GM23338 (cell line): ENCODE data around the gene KPNA6. TPM values are rescaled to one million over a fixed set of nuclear protein-coding genes. Genes with fewer than 3 reads are reported as not detected.

ENCODE experiments used
- ATAC-seq: fragments of 200-7000 bp; cut with Tn5 transposase; 3 replicates; pipeline ENCODE4 v1.9.1; 2020
- DNase-seq: peaks from one replicate; pipeline ENCODE4 v3.0.0-alpha.2; 2015; ENCODE audit warnings: low spot score
- H2AFZ ChIP-seq: fragments of 200-600 bp; sonication (generic); 2 replicates; pipeline ENCODE4 v1.8.0; 2016; ENCODE audit warnings: antibody characterized with exemption, mild to moderate bottlenecking, moderate library complexity
- H3F3A ChIP-seq: fragments of 200-600 bp; sonication (generic); replicated peaks from 2 replicates; pipeline ENCODE4 v1.8.0; 2017; ENCODE audit warnings: antibody characterized with exemption, mixed run types, low read depth
- H3K27ac ChIP-seq: fragments of 200-600 bp; sonication (generic); 2 replicates; pipeline ENCODE4 v1.6.1; 2016; ENCODE audit warnings: low read depth
- H3K27me3 ChIP-seq: fragments of 200-600 bp; sonication (generic); 2 replicates; pipeline ENCODE4 v1.8.0; 2016; ENCODE audit warnings: mild to moderate bottlenecking, mixed run types, moderate library complexity; ENCODE audit not compliant: insufficient read depth
- H3K36me3 ChIP-seq: fragments of 200-600 bp; sonication (generic); 2 replicates; pipeline ENCODE4 v1.8.0; 2016; ENCODE audit warnings: mild to moderate bottlenecking; ENCODE audit not compliant: insufficient read depth
- H3K4me1 ChIP-seq: fragments of 200-600 bp; sonication (generic); 2 replicates; pipeline ENCODE4 v1.8.0; 2016; ENCODE audit warnings: mild to moderate bottlenecking, moderate library complexity; ENCODE audit not compliant: insufficient read depth
- H3K4me2 ChIP-seq: fragments of 200-600 bp; sonication (generic); 2 replicates; pipeline ENCODE4 v1.7.1; 2017; ENCODE audit warnings: mixed run types
- H3K4me3 ChIP-seq: fragments of 200-600 bp; sonication (generic); 2 replicates; pipeline ENCODE4 v1.6.1; 2016; ENCODE audit warnings: mixed run types
- H3K79me2 ChIP-seq: fragments of 200-600 bp; sonication (generic); replicated peaks from 2 replicates; pipeline ENCODE4 v1.8.0; 2017; ENCODE audit warnings: mild to moderate bottlenecking; ENCODE audit not compliant: insufficient read depth
- H3K9me2 ChIP-seq: fragments of 200-600 bp; sonication (generic); 2 replicates; pipeline ENCODE4 v1.8.0; 2017; ENCODE audit not compliant: insufficient read depth
- H4K20me1 ChIP-seq: fragments of 200-600 bp; sonication (generic); replicated peaks from 2 replicates; pipeline ENCODE4 v1.8.0; 2017; ENCODE audit warnings: mild to moderate bottlenecking; ENCODE audit not compliant: insufficient read depth
- H3K27ac Mint-ChIP-seq: 2 replicates; pipeline ENCODE4 v1.8.0; 2020; ENCODE audit warnings: inconsistent platforms, mild to moderate bottlenecking, moderate library complexity, mixed read lengths
- H3K27me3 Mint-ChIP-seq: 3 replicates; pipeline ENCODE4 v1.8.0; 2022; ENCODE audit warnings: low read depth, mild to moderate bottlenecking, moderate library complexity, mixed read lengths, inconsistent platforms; ENCODE audit not compliant: insufficient read depth, poor library complexity
- H3K36me3 Mint-ChIP-seq: 3 replicates; pipeline ENCODE4 v1.8.0; 2021; ENCODE audit warnings: low read depth, mild to moderate bottlenecking, inconsistent platforms, moderate library complexity, mixed read lengths
- H3K4me1 Mint-ChIP-seq: 3 replicates; pipeline ENCODE4 v1.8.0; 2020; ENCODE audit warnings: mild to moderate bottlenecking, inconsistent platforms, mixed read lengths
- H3K4me3 Mint-ChIP-seq: 3 replicates; pipeline ENCODE4 v1.8.0; 2021; ENCODE audit warnings: moderate library complexity, mild to moderate bottlenecking, inconsistent platforms, mixed read lengths
- H3K9me3 Mint-ChIP-seq: 3 replicates; pipeline ENCODE4 v1.8.0; 2020; ENCODE audit warnings: moderate library complexity, mild to moderate bottlenecking, inconsistent platforms, mixed read lengths
- EZH2 ChIP-seq: fragments of 200-600 bp; sonication (generic); IDR thresholded peaks from one replicate; pipeline ENCODE4 v1.8.0; 2017; ENCODE audit warnings: antibody characterized with exemption, mild to moderate bottlenecking, low read depth; ENCODE audit not compliant: unreplicated experiment
- EZH2phosphoT487 ChIP-seq: fragments of 200-600 bp; sonication (generic); IDR thresholded peaks from one replicate; pipeline ENCODE4 v1.8.1; 2018; ENCODE audit warnings: antibody characterized with exemption; ENCODE audit not compliant: unreplicated experiment
- JUNB ChIP-seq: IDR thresholded peaks from one replicate; pipeline ENCODE4 v1.6.1; 2016; ENCODE audit warnings: antibody characterized with exemption; ENCODE audit not compliant: unreplicated experiment
- NANOG ChIP-seq: IDR thresholded peaks from 2 replicates; pipeline ENCODE4 v1.6.1; 2016; ENCODE audit warnings: antibody characterized with exemption, borderline replicate concordance
- POLR2AphosphoS5 ChIP-seq: IDR thresholded peaks from 2 replicates; pipeline ENCODE4 v1.6.1; 2016; ENCODE audit warnings: antibody characterized with exemption, low read depth
- STAT1 ChIP-seq: IDR thresholded peaks from one replicate; pipeline ENCODE4 v1.6.1; 2016; ENCODE audit warnings: antibody characterized with exemption; ENCODE audit not compliant: unreplicated experiment
- ZNF114 ChIP-seq: fragments of 250-450 bp; sonication (Bioruptor Pico); IDR thresholded peaks from 2 replicates; pipeline ENCODE4 v1.5.0; 2020; ENCODE audit warnings: mild to moderate bottlenecking, moderate library complexity
- polyA plus RNA-seq: library from polyadenylated mRNA; unstranded; fragments of >200 nt; fragmentation: Nextera tagmentation; extraction: Ambion mirVana; gene quantifications from 2 replicates; pipeline ENCODE4 v1.2.1, GENCODE V29; 2016
- total RNA-seq: library from RNA; depleted of rRNA; stranded (reverse); fragments of >200 nt; shearing (Covaris generic); gene quantifications from 2 replicates; pipeline ENCODE4 v1.2.3, GENCODE V29; 2014
- TF ChIP-seq, protein P1 (sequence below), 2 experiments: fragments of 200-600 bp in 1 of 2; sonication (generic) in 1 of 2; conservative IDR thresholded peaks; 2 replicates each; pipeline versions ENCODE4 v1.5.1 to v1.6.1; 2016 to 2017; ENCODE audit warnings: antibody characterized with exemption in 2 of 2, low read depth in 2 of 2, mild to moderate bottlenecking in 2 of 2, moderate library complexity in 1 of 2
- TF ChIP-seq, protein P2 (sequence below): fragments of 250-450 bp; sonication (Bioruptor Pico); IDR thresholded peaks from 2 replicates; pipeline ENCODE4 v1.5.0; 2020; ENCODE audit warnings: mild to moderate bottlenecking, moderate library complexity
- TF ChIP-seq, protein P3 (sequence below): IDR thresholded peaks from one replicate; pipeline ENCODE4 v1.6.1; 2018; ENCODE audit warnings: antibody characterized with exemption; ENCODE audit not compliant: unreplicated experiment
- TF ChIP-seq, protein P4 (sequence below): IDR thresholded peaks from 2 replicates; pipeline ENCODE4 v1.6.1; 2016; ENCODE audit warnings: antibody characterized with exemption

The KPNA6 gene
- total and polyA plus RNA-seq, 2 experiments from 2014 or later: 28.6 to 72.2 TPM

DNA sequence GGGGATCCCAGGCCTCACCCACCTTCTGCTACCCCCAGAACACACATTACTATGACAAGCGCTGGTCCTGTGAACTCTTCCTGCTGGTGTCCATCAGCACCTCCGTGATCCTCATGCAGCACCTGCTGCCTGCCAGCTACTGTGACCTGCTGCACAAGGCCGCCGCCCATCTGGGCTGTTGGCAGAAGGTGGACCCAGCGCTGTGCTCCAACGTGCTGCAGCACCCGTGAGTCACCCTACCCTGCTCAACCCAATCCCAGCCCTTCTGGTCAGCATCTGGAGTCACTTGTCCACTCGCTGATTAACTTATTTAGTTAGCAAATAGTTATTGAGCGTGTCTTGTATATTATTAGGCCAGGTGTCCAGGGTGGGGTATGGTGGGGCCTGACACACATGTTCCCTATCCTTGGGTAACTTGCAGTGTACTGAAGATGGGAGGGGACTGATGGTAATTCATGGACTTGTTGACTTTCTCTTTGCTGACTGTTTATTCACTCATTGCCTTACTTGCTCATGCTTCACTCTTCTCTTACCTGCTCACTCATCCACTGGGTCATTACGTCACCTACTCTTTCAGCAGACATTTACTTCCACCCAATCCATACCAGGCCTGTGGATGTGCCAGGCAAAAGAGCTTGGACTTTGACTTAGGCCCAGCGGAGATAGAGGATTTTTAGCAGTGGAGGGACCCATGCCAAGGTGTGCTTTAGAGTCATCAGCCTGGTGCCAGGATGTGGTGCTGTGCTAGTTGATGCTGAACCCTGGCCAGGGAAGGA lies 12.9 kb upstream of the KPNA6 start:
- Histone ChIP-seq H3K9me2 (no peaks in the 10 kb centered on the region), H3K4me2 (no peak overlapping the region), H3K27me3 (no peaks in the 10 kb centered on the region), H3F3A (no peaks in the 10 kb centered on the region), H3K36me3 (peaks cover under 1% of the 10 kb centered on the region; the same call in 1 of the 2 replicates), H3K4me1 (no peaks in the 10 kb centered on the region), H2AFZ (no peak overlapping the region), H3K27ac (no peak overlapping the region), H3K79me2 (no peaks in the 10 kb centered on the region), H4K20me1 (0 out of 2 replicates have a peak, but pooled peaks cover 7% of the 10 kb centered on the region), H3K4me3 (no peak overlapping the region)
- Mint-ChIP-seq H3K27me3 (peaks cover 4% of the 10 kb centered on the region), H3K9me3 (no peaks in the 10 kb centered on the region), H3K36me3 (peaks cover 74% of the 10 kb centered on the region), H3K4me3 (no peak overlapping the region; the same call in 2 of the 3 replicates), H3K4me1 (peaks cover 3% of the 10 kb centered on the region; the same call in 1 of the 3 replicates), H3K27ac (no peak overlapping the region)
- TF ChIP-seq POLR2AphosphoS5: no peak
- no peak for TF ChIP-seq EZH2phosphoT487
- TF ChIP-seq, protein P1, sequence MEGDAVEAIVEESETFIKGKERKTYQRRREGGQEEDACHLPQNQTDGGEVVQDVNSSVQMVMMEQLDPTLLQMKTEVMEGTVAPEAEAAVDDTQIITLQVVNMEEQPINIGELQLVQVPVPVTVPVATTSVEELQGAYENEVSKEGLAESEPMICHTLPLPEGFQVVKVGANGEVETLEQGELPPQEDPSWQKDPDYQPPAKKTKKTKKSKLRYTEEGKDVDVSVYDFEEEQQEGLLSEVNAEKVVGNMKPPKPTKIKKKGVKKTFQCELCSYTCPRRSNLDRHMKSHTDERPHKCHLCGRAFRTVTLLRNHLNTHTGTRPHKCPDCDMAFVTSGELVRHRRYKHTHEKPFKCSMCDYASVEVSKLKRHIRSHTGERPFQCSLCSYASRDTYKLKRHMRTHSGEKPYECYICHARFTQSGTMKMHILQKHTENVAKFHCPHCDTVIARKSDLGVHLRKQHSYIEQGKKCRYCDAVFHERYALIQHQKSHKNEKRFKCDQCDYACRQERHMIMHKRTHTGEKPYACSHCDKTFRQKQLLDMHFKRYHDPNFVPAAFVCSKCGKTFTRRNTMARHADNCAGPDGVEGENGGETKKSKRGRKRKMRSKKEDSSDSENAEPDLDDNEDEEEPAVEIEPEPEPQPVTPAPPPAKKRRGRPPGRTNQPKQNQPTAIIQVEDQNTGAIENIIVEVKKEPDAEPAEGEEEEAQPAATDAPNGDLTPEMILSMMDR (conservative IDR thresholded peaks at IDR 0.05; ENCODE audit: low read depth in 2 of 2): no peak
- TF ChIP-seq, protein P2, sequence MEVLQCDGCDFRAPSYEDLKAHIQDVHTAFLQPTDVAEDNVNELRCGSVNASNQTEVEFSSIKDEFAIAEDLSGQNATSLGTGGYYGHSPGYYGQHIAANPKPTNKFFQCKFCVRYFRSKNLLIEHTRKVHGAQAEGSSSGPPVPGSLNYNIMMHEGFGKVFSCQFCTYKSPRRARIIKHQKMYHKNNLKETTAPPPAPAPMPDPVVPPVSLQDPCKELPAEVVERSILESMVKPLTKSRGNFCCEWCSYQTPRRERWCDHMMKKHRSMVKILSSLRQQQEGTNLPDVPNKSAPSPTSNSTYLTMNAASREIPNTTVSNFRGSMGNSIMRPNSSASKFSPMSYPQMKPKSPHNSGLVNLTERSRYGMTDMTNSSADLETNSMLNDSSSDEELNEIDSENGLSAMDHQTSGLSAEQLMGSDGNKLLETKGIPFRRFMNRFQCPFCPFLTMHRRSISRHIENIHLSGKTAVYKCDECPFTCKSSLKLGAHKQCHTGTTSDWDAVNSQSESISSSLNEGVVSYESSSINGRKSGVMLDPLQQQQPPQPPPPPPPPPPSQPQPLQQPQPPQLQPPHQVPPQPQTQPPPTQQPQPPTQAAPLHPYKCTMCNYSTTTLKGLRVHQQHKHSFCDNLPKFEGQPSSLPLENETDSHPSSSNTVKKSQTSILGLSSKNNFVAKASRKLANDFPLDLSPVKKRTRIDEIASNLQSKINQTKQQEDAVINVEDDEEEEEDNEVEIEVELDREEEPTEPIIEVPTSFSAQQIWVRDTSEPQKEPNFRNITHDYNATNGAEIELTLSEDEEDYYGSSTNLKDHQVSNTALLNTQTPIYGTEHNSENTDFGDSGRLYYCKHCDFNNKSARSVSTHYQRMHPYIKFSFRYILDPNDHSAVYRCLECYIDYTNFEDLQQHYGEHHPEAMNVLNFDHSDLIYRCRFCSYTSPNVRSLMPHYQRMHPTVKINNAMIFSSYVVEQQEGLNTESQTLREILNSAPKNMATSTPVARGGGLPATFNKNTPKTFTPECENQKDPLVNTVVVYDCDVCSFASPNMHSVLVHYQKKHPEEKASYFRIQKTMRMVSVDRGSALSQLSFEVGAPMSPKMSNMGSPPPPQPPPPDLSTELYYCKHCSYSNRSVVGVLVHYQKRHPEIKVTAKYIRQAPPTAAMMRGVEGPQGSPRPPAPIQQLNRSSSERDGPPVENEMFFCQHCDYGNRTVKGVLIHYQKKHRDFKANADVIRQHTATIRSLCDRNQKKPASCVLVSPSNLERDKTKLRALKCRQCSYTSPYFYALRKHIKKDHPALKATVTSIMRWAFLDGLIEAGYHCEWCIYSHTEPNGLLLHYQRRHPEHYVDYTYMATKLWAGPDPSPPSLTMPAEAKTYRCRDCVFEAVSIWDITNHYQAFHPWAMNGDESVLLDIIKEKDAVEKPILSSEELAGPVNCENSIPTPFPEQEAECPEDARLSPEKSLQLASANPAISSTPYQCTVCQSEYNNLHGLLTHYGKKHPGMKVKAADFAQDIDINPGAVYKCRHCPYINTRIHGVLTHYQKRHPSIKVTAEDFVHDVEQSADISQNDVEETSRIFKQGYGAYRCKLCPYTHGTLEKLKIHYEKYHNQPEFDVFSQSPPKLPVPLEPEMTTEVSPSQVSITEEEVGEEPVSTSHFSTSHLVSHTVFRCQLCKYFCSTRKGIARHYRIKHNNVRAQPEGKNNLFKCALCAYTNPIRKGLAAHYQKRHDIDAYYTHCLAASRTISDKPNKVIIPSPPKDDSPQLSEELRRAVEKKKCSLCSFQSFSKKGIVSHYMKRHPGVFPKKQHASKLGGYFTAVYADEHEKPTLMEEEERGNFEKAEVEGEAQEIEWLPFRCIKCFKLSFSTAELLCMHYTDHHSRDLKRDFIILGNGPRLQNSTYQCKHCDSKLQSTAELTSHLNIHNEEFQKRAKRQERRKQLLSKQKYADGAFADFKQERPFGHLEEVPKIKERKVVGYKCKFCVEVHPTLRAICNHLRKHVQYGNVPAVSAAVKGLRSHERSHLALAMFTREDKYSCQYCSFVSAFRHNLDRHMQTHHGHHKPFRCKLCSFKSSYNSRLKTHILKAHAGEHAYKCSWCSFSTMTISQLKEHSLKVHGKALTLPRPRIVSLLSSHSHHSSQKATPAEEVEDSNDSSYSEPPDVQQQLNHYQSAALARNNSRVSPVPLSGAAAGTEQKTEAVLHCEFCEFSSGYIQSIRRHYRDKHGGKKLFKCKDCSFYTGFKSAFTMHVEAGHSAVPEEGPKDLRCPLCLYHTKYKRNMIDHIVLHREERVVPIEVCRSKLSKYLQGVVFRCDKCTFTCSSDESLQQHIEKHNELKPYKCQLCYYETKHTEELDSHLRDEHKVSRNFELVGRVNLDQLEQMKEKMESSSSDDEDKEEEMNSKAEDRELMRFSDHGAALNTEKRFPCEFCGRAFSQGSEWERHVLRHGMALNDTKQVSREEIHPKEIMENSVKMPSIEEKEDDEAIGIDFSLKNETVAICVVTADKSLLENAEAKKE (CRISPR knock-in tag): no peak
- TF ChIP-seq, protein P3, sequence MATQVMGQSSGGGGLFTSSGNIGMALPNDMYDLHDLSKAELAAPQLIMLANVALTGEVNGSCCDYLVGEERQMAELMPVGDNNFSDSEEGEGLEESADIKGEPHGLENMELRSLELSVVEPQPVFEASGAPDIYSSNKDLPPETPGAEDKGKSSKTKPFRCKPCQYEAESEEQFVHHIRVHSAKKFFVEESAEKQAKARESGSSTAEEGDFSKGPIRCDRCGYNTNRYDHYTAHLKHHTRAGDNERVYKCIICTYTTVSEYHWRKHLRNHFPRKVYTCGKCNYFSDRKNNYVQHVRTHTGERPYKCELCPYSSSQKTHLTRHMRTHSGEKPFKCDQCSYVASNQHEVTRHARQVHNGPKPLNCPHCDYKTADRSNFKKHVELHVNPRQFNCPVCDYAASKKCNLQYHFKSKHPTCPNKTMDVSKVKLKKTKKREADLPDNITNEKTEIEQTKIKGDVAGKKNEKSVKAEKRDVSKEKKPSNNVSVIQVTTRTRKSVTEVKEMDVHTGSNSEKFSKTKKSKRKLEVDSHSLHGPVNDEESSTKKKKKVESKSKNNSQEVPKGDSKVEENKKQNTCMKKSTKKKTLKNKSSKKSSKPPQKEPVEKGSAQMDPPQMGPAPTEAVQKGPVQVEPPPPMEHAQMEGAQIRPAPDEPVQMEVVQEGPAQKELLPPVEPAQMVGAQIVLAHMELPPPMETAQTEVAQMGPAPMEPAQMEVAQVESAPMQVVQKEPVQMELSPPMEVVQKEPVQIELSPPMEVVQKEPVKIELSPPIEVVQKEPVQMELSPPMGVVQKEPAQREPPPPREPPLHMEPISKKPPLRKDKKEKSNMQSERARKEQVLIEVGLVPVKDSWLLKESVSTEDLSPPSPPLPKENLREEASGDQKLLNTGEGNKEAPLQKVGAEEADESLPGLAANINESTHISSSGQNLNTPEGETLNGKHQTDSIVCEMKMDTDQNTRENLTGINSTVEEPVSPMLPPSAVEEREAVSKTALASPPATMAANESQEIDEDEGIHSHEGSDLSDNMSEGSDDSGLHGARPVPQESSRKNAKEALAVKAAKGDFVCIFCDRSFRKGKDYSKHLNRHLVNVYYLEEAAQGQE: no peak
- no peak for TF ChIP-seq ZNF114 (CRISPR knock-in tag)
- TF ChIP-seq, protein P4, sequence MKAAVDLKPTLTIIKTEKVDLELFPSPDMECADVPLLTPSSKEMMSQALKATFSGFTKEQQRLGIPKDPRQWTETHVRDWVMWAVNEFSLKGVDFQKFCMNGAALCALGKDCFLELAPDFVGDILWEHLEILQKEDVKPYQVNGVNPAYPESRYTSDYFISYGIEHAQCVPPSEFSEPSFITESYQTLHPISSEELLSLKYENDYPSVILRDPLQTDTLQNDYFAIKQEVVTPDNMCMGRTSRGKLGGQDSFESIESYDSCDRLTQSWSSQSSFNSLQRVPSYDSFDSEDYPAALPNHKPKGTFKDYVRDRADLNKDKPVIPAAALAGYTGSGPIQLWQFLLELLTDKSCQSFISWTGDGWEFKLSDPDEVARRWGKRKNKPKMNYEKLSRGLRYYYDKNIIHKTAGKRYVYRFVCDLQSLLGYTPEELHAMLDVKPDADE: no peak
- no peak for TF ChIP-seq JUNB
- TF ChIP-seq EZH2: no peak
- no peak for TF ChIP-seq STAT1
- TF ChIP-seq NANOG: no peak
- DNase-seq: no peak
- no peak for ATAC-seq
